ENCODE measurements around the gene TCF12. TPM values are rescaled to one million over a fixed set of nuclear protein-coding genes. Genes with fewer than 3 reads are reported as not detected.

The TCF12 gene
- total RNA-seq, 1 donor from 2014 or later = 138 TPM

DNA sequence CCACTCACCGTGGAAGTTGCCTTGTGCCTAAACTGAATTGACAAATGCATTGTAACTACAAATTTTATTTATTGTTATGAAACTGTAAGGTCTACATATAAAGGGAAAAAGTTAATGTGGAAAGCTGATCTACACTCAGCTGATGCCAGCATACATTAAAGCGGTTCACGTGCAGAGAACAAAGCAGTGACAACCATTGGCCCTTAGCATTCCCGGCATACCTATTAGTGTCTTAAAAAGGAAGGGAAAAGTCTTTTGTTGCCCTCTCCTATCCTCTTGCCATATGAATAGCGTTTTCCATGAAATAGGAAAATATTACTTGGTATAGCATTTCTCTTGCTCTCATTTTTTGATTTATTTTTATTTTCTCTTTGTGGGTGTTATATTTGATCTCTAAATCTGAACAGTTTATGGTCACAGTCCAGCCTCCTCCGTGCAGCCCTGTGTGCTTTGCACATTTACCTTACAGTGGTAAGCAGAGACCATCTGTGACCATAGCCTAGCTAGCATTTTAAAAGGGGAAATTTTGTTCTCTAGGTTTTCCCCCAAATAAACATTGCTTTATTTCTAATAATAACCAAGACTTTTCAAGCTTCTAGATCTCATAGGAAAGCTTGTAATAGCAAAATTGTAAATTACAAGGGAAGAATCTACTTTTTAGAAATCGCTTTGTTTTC, 368.1 kb downstream of the TCF12 start:
- Histone ChIP-seq H3K36me3 (peaks cover 0 to 10% of the 10 kb centered on the region in 2 donors), H3K27ac (no peak overlapping the region), H3K4me3 (no peak overlapping the region), H3K27me3 (no peaks in the 10 kb centered on the region), H3K9me3 (no peaks in the 10 kb centered on the region), H3K4me1 (peaks cover 12% of the 10 kb centered on the region)
- intact Hi-C loops (cut with DNase I) = loop anchor here (1.0 kb wide), 1 partner anchor 16 kb away; no protein-coding TSS in a partner anchor
- DNase-seq (ENCODE audit: extremely low spot score in 2 of 2) = no peak
- TF ChIP-seq CTCF (IDR thresholded peaks at IDR 0.05) = no peak
- no peak for TF ChIP-seq POLR2A (IDR thresholded peaks at IDR 0.05)
- TF ChIP-seq POLR2AphosphoS5 (IDR thresholded peaks at IDR 0.05; ENCODE audit: insufficient read depth in 1 of 2, low read depth in 1 of 2) = no peak

- TF ChIP-seq CTCF (IDR thresholded peaks at IDR 0.05) = no peak
- Histone ChIP-seq H3K27me3 (no peaks in the 10 kb centered on the region), H3K36me3 (peaks cover 0 to 10% of the 10 kb centered on the region in 2 donors), H3K27ac (no peak overlapping the region), H3K9me3 (no peaks in the 10 kb centered on the region), H3K4me1 (peaks cover 12% of the 10 kb centered on the region), H3K4me3 (no peak overlapping the region)
- no peak for DNase-seq (ENCODE audit: extremely low spot score in 2 of 2)
- intact Hi-C loops (cut with DNase I) = no loop called here
These were observed 368.7 kb downstream of the TCF12 start for GRCh38 chr15:57287123-57287521.

GRCh38 chr15:57288926-57289580, 370.6 kb downstream of the TCF12 start:
- TF ChIP-seq POLR2AphosphoS5 (IDR thresholded peaks at IDR 0.05; ENCODE audit: insufficient read depth in 1 of 2, low read depth in 1 of 2) (no peak), CTCF (IDR thresholded peaks at IDR 0.05) (no peak), POLR2A (IDR thresholded peaks at IDR 0.05) (no peak)
- Histone ChIP-seq H3K27ac (peak overlapping the region; percentile 46), H3K9me3 (no peaks in the 10 kb centered on the region), H3K27me3 (no peaks in the 10 kb centered on the region), H3K36me3 (peaks cover 0 to 10% of the 10 kb centered on the region in 2 donors), H3K4me3 (no peak overlapping the region), H3K4me1 (peaks cover 5% of the 10 kb centered on the region)
- intact Hi-C loops (cut with DNase I) = no loop called here
- DNase-seq (ENCODE audit: extremely low spot score in 2 of 2) = no peak

- no peak for TF ChIP-seq POLR2AphosphoS5 (IDR thresholded peaks at IDR 0.05; ENCODE audit: insufficient read depth in 1 of 2, low read depth in 1 of 2)
- TF ChIP-seq CTCF (IDR thresholded peaks at IDR 0.05) = no peak
- no peak for TF ChIP-seq POLR2A (IDR thresholded peaks at IDR 0.05)
- no peaks in the 10 kb centered on the region for H3K27me3 ChIP-seq
- H3K4me3 ChIP-seq = no peak overlapping the region
- peak overlapping the region; percentile 46 for H3K27ac ChIP-seq
- DNase-seq (ENCODE audit: extremely low spot score in 2 of 2) = no peak
- H3K9me3 ChIP-seq = no peaks in the 10 kb centered on the region
- H3K36me3 ChIP-seq = peaks cover 0 to 10% of the 10 kb centered on the region in 2 donors
- peaks cover 5% of the 10 kb centered on the region for H3K4me1 ChIP-seq
- intact Hi-C loops (cut with DNase I) = no loop called here
These were observed 371.7 kb downstream of the TCF12 start for GRCh38 chr15:57290187-57290586.

DNA sequence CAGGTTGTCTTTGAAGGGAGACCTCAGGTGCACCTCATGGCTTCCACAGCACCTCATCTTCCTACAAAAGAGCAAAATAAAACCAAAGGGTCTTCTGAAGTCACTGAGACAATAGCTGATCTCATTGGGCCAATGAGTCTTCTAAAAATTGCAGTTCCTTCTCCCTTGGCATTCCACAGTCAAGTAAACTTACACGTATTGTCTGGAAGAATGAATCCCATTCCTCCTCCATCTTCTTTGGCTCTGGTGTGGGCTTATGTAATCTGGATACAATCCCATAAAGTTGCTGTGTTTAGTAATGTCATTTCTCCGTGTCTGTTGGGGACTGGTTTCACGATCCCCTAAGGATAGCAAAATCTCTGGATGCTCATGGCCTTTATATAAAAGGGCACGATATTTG, 372.4 kb downstream of the TCF12 start:
- Histone ChIP-seq H3K36me3 (peaks cover 0 to 10% of the 10 kb centered on the region in 2 donors), H3K27ac (no peak overlapping the region), H3K4me1 (peaks cover 5% of the 10 kb centered on the region), H3K9me3 (no peaks in the 10 kb centered on the region), H3K27me3 (no peaks in the 10 kb centered on the region), H3K4me3 (no peak overlapping the region)
- intact Hi-C loops (cut with DNase I) = no loop called here
- TF ChIP-seq POLR2AphosphoS5 (IDR thresholded peaks at IDR 0.05; ENCODE audit: insufficient read depth in 1 of 2, low read depth in 1 of 2) = no peak
- no peak for TF ChIP-seq POLR2A (IDR thresholded peaks at IDR 0.05)
- no peak for TF ChIP-seq CTCF (IDR thresholded peaks at IDR 0.05)
- DNase-seq (ENCODE audit: extremely low spot score in 2 of 2) = no peak
